Stimulated activated CD8-positive, alpha-beta memory T cell treated with anti-CD3 and anti-CD28 coated beads, Interleukin-15, amount 100 ng/mL, for 1 hour (primary cell): ENCODE measurements around the gene MEIS2.

ENCODE experiments used
- DNase-seq: peaks from one replicate; pipeline ENCODE4 v3.0.0-alpha.2; 2020; ENCODE audit warnings: low read depth

The MEIS2 gene

GRCh38 chr15:36964626-36965025, 135.7 kb downstream of the MEIS2 start:
- no peak for DNase-seq

- DNase-seq, result no peak
Measured at GRCh38 chr15:36961956-36962355, 138.4 kb downstream of the MEIS2 start.

GRCh38 chr15:36960947-36961227, 139.5 kb downstream of the MEIS2 start:
- no peak for DNase-seq

GRCh38 chr15:36960179-36960946, 140.0 kb downstream of the MEIS2 start:
- DNase-seq, result no peak

DNA sequence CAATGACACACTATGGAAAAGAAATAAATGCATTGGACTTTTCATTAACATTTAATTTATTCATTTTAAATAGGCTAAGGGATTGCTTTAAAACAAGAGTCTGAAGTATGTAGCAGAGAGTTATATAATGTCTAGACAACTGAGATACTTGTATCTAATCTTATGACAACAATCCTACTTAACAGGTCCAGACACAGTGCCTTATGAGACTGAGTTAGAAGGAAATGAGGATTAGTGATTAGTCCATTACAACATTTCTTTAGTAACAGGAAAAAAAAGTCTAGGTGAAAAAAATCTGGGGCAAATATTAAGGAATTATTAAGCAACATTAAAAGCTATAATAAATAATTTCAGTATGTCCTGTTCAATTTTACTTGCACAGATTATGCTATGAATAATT, 140.6 kb downstream of the MEIS2 start:
- DNase-seq, result no peak

GRCh38 chr15:36958606-36959005, 141.7 kb downstream of the MEIS2 start:
- DNase-seq, result no peak

- no peak for DNase-seq
Measured at GRCh38 chr15:36954486-36954885, 145.9 kb downstream of the MEIS2 start.

- DNase-seq, result no peak
Measured at GRCh38 chr15:36953346-36953745, 147.0 kb downstream of the MEIS2 start.

GRCh38 chr15:36951731-36952247, 148.6 kb downstream of the MEIS2 start:
- DNase-seq, result no peak

DNA sequence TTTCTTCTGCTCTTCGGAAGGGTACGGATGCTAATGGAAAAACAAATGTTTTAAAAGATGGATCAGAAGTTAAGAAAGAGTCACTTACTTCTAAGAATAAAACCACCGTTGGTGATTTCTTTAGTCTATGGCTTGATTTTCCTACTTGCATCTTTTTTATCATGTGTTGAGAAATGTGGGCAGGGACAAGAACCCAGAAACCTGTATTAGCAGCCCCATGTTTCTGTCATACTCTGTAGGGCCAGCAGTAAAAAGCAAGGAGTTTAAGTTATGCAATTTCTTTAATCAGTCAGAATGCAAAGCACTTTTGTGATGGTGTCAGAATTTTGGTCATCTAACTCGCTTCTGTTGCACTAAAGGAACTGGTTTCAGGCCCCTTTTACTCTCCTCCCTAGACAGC, 150.0 kb downstream of the MEIS2 start:
- DNase-seq, result no peak

- no peak for DNase-seq
Measured at GRCh38 chr15:36948982-36949381, 151.4 kb downstream of the MEIS2 start.

- DNase-seq, result no peak
Measured at GRCh38 chr15:36947035-36947719, 153.2 kb downstream of the MEIS2 start.

DNA sequence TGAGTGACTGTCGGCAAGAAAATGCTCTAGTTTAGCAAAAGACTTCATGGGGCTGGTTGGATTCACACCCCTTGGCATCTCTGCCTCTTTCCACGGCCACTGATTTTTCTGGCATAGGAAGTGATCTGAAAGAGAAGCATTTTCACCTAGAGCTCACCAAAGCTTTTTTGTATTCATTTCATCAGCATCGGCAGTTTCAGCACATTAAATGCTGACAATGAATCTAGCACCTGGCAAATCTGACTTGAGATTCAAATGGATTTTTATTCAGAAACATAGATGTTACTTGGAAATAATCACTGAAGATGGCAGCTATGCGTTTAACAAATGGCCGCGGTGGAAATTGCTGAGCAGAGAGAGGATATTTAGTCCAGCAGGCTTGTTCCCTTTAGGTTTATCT, 155.9 kb downstream of the MEIS2 start:
- DNase-seq, result no peak

GRCh38 chr15:36943508-36944361, 156.6 kb downstream of the MEIS2 start:
- no peak for DNase-seq

- DNase-seq, result no peak
Measured at GRCh38 chr15:36942248-36942827, 158.0 kb downstream of the MEIS2 start.

GRCh38 chr15:36941798-36942197, 158.6 kb downstream of the MEIS2 start:
- no peak for DNase-seq

GRCh38 chr15:36940636-36941260, 159.6 kb downstream of the MEIS2 start:
- DNase-seq, result no peak

DNA sequence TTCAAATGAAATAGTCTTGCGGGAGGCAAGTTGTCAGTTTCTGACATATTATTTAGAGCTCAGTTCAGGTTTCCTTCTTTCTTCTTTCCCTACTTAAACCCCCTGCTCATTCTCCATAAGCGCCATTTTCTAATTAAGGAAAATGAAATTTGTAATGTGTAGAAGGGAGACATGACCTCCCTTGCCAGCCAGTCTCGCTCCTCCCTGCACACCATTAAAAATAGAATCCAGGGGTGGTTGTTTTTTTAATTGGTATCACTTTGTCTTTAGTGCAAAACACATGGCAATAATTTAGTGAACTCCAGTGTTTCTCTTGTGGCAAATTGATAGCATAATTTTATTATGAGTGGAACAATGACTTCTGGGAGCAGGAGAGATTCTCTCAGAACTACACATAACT, 160.1 kb downstream of the MEIS2 start:
- no peak for DNase-seq

DNA sequence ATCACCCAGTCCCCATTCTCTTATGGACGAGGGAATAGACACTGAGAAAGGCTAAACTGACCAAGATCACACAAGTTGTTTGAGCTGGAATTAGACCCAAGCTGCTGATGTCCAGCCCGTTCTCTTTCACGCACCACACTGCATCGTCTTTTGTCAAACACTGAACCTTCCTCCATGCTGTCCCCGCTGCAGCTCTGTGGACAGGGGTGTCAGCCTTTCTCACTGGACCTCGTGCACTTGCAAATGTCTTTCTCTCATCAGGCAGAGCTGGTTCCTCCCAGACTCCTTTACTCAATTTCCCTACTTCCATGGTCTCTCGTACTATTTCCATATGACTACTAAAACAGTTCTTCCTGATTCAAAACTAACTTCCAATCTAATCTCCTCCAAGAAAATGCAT, 161.6 kb downstream of the MEIS2 start:
- DNase-seq, result no peak

GRCh38 chr15:36938131-36938530, 162.2 kb downstream of the MEIS2 start:
- DNase-seq, result no peak

GRCh38 chr15:36936613-36937012, 163.7 kb downstream of the MEIS2 start:
- no peak for DNase-seq
